Activated CD8-positive, alpha-beta T cell treated with anti-CD3 and anti-CD28 coated beads for 36 hours (primary cell): ENCODE data around the gene TSC2. TPM values are rescaled to one million over a fixed set of nuclear protein-coding genes. Genes with fewer than 3 reads are reported as not detected.

Source experiments
- ATAC-seq: fragments of 200-7000 bp; cut with Tn5 transposase; one replicate; pipeline ENCODE4 v1.10.0; 2021; ENCODE audit warnings: mild to moderate bottlenecking, moderate library complexity
- CTCF ChIA-PET: fragments of 350-600 bp; sonication (Branson Sonifier 250); formaldehyde crosslinking; loops from one replicate; lab custom pipeline; 2021; ENCODE audit warnings: antibody characterized with exemption; lab: Charles Lee
- POLR2A ChIA-PET: fragments of 350-600 bp; sonication (Branson Sonifier 250); formaldehyde crosslinking; loops from one replicate; lab custom pipeline; 2021; ENCODE audit warnings: antibody characterized with exemption; lab: Charles Lee
- DNase-seq: peaks from one replicate; pipeline ENCODE4 v3.0.0-alpha.2; 2020
- H3K27ac Mint-ChIP-seq: one replicate; pipeline ENCODE4 v1.8.0; 2021; ENCODE audit warnings: mild to moderate bottlenecking, mixed read lengths
- H3K27me3 Mint-ChIP-seq: one replicate; pipeline ENCODE4 v1.8.0; 2021; ENCODE audit warnings: mixed read lengths
- H3K36me3 Mint-ChIP-seq: one replicate; pipeline ENCODE4 v1.8.0; 2021; ENCODE audit warnings: low read depth, mixed read lengths
- H3K4me1 Mint-ChIP-seq: one replicate; pipeline ENCODE4 v1.8.0; 2021; ENCODE audit warnings: low read depth, mixed read lengths
- H3K4me3 Mint-ChIP-seq: one replicate; pipeline ENCODE4 v1.8.0; 2021; ENCODE audit warnings: mild to moderate bottlenecking, moderate library complexity, mixed read lengths
- H3K9me3 Mint-ChIP-seq: one replicate; pipeline ENCODE4 v1.8.0; 2021; ENCODE audit warnings: mixed read lengths
- intact Hi-C: fragments of 100-400 bp; cut with micrococcal nuclease; formaldehyde crosslinking; loops from one replicate; pipeline ENCODE4 v1.10.0; 2022
- total RNA-seq, 2 experiments: library from RNA; stranded (reverse); gene quantifications; one replicate each; pipeline ENCODE4 v1.2.3, GENCODE V29; 2021
- TF ChIP-seq, protein P1 (sequence below): fragments of 200-600 bp; IDR thresholded peaks from one replicate; pipeline ENCODE4 v1.8.0; 2022; ENCODE audit warnings: antibody characterized with exemption, mild to moderate bottlenecking

TSC2 gene
- total RNA-seq, 2 experiments from 2014 or later = 54.4 to 57.3 TPM

DNA sequence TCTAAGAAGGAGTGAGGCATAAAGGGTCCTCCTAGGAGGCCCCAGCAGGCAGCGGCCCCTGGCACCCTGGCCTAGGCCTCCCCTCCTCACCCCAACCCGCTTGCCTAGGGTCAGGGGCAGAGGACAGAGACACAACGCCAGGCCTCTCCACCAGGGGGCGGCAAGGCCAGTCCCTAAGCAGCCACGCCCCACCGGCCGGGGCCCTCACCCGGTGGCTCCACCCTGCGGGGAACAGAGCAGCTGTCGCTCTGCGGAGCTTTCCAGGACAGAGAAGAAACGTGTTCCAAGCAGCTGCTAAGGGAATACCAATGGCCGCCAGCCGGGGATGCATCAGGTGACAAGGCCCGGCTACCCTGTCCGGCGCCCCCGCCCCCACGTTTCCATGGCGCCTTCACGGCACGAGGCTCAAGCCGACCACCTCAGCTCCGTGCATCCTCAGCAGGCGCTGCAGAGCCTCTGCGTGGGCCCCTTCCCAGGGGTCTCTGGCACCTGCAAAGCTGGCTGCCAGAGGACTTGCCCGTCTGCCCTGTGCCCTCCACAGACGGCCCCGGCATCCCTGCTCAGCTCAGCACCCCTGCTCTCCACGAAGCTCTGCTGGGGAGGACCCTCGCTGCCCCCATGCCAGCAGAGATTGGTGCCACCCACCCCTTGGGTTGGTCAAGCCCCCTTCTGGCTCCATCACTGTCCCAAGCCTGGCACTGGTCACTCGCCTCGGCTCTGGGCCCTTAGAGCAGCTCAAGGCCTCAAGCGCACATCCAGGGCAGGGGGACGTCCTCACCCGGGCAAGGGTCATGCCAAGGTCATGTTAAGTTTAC lies 43.8 kb upstream of the TSC2 start:
- Mint-ChIP-seq H3K36me3 (peaks cover 43% of the 10 kb centered on the region), H3K4me3 (no peak overlapping the region), H3K9me3 (no peaks in the 10 kb centered on the region), H3K4me1 (peaks cover 37% of the 10 kb centered on the region), H3K27ac (no peak overlapping the region), H3K27me3 (no peaks in the 10 kb centered on the region)
- ChIA-PET CTCF (interaction anchor here (0.6 to 4.6 kb wide), 26 partner anchors 8 to 201 kb away, joined by 3 to 34 read pairs (median 3); partner anchors contain the start of genes GFER, NPW, NTHL1 and PKD1), POLR2A (interaction anchor here (0.7 to 1.9 kb wide), 10 partner anchors 11 to 248 kb away, joined by 3 to 7 read pairs (median 4); partner anchors contain the start of genes GFER, NDUFB10, NPW and RPS2)
- DNase-seq (peak; percentile 94), ATAC-seq (peak; percentile 96)
- intact Hi-C loops = no loop called here
- TF ChIP-seq, protein P1, sequence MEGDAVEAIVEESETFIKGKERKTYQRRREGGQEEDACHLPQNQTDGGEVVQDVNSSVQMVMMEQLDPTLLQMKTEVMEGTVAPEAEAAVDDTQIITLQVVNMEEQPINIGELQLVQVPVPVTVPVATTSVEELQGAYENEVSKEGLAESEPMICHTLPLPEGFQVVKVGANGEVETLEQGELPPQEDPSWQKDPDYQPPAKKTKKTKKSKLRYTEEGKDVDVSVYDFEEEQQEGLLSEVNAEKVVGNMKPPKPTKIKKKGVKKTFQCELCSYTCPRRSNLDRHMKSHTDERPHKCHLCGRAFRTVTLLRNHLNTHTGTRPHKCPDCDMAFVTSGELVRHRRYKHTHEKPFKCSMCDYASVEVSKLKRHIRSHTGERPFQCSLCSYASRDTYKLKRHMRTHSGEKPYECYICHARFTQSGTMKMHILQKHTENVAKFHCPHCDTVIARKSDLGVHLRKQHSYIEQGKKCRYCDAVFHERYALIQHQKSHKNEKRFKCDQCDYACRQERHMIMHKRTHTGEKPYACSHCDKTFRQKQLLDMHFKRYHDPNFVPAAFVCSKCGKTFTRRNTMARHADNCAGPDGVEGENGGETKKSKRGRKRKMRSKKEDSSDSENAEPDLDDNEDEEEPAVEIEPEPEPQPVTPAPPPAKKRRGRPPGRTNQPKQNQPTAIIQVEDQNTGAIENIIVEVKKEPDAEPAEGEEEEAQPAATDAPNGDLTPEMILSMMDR = peak; percentile 95

DNA sequence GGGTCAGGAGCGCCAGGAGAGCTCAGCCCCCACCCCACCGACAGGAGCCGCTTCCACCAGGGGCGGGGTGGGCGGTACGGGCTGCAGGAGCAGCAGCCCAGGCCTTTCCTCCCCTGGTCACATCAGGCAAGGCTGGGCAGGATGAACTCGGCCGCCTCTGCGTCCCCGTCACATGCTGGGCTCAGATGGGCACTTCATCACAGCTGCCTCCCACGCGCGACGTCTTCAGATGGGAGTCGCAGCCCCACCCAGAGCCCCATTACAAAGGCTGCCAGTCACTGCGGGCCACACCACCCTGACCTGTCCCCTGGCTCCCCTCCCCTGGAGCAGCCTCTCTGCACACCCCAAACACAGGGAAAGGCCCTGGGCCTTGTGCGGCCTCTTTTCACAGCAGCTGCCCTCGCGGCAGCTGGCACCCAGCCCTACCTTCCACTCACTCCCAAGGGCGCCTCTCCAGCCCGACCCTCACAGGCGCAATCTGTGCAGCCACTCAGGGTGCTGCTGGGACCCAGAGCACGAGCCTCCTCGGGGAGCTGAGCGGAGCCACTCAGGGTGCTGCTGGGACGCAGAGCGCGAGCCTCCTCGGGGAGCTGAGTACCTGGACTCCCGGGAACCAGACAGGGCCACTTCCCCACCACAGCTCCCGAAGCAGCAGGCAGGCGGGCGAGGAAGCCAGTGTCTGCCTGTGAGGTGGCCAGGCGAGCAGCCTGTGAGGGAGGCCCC lies 42.8 kb upstream of the TSC2 start:
- Mint-ChIP-seq H3K36me3 (peaks cover 43% of the 10 kb centered on the region), H3K27ac (no peak overlapping the region), H3K4me3 (no peak overlapping the region), H3K4me1 (peaks cover 37% of the 10 kb centered on the region), H3K27me3 (no peaks in the 10 kb centered on the region), H3K9me3 (no peaks in the 10 kb centered on the region)
- intact Hi-C loops = no loop called here
- no peak for ATAC-seq
- POLR2A ChIA-PET = interaction anchor here (1.0 to 1.9 kb wide), 8 partner anchors 9 to 150 kb away, joined by 3 to 7 read pairs (median 5); partner anchors contain the start of genes GFER, NPW, RPS2 and TRAF7
- TF ChIP-seq, protein P1 = no peak
- CTCF ChIA-PET = interaction anchor here (1.0 to 4.6 kb wide), 12 partner anchors 9 to 167 kb away, joined by 3 to 34 read pairs (median 7); partner anchors contain the start of genes GFER, NTHL1, PKD1 and TSC2
- DNase-seq = no peak

DNA sequence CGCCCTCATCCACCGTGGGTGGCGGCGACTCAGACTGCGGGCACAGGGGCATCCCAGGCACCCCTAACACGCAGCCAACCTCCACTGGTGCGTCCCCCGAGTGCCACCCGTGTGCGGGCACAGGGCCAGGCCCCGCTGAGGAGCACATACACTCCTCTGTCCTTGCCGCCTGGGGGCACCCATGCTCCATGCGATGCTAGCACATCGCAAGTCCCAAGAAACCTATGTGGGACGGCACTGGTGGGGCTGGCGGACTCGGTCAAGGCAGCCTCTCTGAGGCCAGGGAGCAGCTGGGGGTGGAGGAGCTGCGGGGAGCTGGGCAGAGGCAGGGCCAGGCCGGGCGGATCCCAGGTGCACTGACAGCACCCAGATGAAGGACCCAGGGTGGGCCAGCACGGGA lies 42.1 kb upstream of the TSC2 start:
- DNase-seq (no peak), ATAC-seq (no peak)
- Mint-ChIP-seq H3K27me3 (no peaks in the 10 kb centered on the region), H3K4me3 (no peak overlapping the region), H3K4me1 (peaks cover 41% of the 10 kb centered on the region), H3K36me3 (peaks cover 48% of the 10 kb centered on the region), H3K9me3 (no peaks in the 10 kb centered on the region), H3K27ac (no peak overlapping the region)
- intact Hi-C loops = no loop called here
- POLR2A ChIA-PET = interaction anchor here (1.0 to 1.5 kb wide), 6 partner anchors 10 to 149 kb away, joined by 3 to 6 read pairs (median 4); partner anchors contain the start of genes GFER, NPW, RPS2 and TRAF7
- CTCF ChIA-PET = interaction anchor here (1.8 to 4.6 kb wide), 4 partner anchors 13 to 135 kb away, joined by 8 to 34 read pairs (median 18); partner anchors contain the start of genes NTHL1 and TSC2
- TF ChIP-seq, protein P1 = no peak

DNA sequence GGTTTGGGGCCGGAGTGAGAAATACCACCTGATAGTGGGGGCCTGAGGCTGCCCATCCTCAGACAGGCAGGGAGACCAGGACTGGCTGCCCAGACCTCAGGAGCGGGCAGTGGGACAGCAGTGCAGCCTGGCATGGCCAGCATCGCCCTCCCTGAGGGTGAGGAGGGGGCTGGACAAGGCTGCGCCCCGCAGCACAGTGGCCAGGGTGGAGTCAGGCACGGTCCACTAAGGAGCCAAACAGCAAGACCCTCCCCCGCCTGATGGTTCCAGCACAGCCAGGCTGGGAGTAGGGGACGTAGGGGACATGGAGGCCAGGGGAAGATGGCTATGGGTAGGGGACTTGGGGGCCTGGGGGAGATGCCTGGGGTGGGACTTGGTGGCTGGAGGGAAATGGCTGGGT lies 41.5 kb upstream of the TSC2 start:
- intact Hi-C loops = no loop called here
- DNase-seq (no peak), ATAC-seq (no peak)
- no peak overlapping the region for H3K27ac Mint-ChIP-seq
- H3K9me3 Mint-ChIP-seq = no peaks in the 10 kb centered on the region
- H3K27me3 Mint-ChIP-seq = no peaks in the 10 kb centered on the region
- H3K36me3 Mint-ChIP-seq = peaks cover 43% of the 10 kb centered on the region
- H3K4me1 Mint-ChIP-seq = peaks cover 41% of the 10 kb centered on the region
- H3K4me3 Mint-ChIP-seq = peak overlapping the region; percentile 97
- TF ChIP-seq, protein P1 = no peak
- ChIA-PET POLR2A (interaction anchor here (1.5 kb wide), 1 partner anchor 149 kb away, joined by 6 read pairs; the partner anchor contains the start of gene TRAF7), CTCF (interaction anchor here (4.1 kb wide), 1 partner anchor 134 kb away, joined by 27 read pairs; no protein-coding TSS in a partner anchor)
